NCI-H1436 treated with DMSO at 0.1 percent for 48 hours (cell line): ENCODE data around the gene CORO1C.

Experiments
- DNase-seq: peaks from one replicate; lab custom pipeline; 2025; lab: John Stamatoyannopoulos, UW

CORO1C gene

GRCh38 chr12:108696111-108696995, 35.0 kb downstream of the CORO1C start:
- no peak for DNase-seq

GRCh38 chr12:108694812-108695278, 36.5 kb downstream of the CORO1C start:
- no peak for DNase-seq

DNA sequence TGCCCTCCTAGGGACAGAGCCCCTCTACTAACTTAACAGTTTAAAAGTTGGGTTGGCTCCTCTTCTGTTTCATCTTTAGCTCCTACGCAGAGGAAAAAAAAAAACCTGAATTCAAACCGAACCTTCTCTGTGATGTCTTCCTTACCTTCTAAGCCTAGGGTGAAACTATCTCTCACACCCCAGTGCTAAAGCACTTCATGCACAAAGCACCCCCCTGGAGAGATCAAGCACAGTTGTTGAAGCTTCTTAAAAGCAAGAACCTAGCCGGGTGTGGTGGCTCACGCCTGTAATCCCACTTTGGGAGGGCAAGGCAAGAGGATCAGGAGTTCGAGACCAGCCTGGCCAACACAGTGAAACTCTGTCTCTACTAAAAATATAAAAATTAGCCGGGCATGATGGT, 37.6 kb downstream of the CORO1C start:
- DNase-seq, result no peak

- no peak for DNase-seq
Measured at GRCh38 chr12:108693186-108693730, 38.1 kb downstream of the CORO1C start.

DNA sequence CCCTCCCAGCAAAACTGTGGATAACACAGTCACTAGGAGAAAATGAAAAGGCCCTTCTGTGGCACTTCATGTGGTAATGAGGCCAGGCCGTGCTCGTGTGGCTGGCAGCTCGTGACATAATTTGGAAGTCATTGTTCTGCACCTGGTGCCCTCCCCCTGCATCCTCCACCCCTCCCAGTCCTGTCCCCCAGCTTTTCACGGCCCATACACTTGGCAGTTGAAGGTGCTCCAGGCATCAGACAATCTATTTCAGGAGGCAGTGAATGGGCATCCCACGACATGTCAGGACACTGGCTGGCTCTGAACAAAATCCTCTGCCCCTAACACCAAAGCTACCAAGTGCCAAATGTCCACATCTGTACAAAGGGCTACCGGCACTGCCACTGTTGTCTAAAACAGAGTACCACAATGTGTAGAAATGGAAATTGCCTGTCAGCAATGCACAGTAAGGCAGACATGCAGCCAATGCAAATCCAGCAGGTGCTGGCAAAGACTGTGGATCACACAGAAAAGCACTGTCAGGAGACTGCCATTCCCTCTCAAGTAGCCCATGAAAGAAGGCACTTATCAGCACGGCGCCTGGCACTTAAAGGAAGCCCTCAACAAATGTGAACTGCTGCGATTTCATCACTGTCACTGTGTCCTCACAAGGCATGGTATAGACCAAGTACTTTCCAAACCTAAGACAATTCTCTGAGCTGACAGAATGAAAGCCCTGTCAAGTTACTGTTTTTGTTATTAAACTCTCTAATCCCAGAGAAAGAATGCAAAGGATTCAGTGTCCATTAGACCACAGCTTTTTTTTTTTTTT, 39.1 kb downstream of the CORO1C start:
- peak; percentile 58 for DNase-seq

- DNase-seq, result peak; percentile 48
Measured at GRCh38 chr12:108691175-108691997, 39.9 kb downstream of the CORO1C start.

DNA sequence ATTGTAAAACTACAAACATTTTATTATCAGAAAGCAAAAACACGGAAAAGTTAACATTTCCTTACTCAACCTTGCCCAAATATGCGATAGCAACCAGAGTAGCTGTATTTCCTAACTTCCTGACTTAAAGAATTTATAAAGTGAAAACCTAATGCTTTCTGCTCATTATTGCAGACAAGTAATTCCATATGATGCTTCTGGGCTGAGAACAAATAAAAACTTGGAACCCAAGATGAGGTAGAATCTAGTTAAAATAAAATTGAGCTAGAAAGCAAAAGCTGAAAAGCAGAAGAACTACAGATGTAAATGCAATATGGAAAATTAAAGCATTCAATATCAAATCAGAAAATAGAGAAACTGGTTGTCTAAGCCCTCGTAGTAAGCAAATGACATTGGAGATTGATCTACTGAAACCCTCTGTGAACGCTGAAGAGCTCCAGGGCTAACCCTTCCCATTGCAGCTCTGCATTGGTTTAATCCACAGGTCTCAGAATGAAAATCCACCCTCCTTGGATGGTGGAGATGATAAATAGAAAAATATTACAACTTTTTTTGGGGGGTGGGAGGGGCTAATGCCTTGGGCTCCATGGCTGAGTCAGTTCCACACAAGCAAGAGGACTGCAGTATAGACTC, 40.7 kb downstream of the CORO1C start:
- DNase-seq, result no peak

DNA sequence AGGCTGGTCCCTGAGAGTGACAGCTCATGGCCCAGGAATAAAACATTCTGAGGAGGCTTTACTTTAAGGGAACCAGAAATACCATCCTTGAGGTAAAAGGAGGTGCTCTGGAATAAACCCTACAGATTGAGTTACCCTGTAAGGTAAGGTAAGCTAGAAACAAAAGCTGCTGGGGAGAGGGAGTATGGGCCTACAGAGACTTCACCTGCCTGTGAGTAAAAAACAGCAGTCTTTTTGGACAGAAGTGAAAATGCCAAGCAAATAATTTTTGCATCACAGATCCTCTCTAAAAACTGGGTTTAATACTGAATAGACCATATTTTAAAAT, 41.2 kb downstream of the CORO1C start:
- no peak for DNase-seq

- DNase-seq, result no peak
Measured at GRCh38 chr12:108689314-108690190, 41.8 kb downstream of the CORO1C start.

GRCh38 chr12:108686780-108687179, 44.5 kb downstream of the CORO1C start:
- DNase-seq, result no peak

- no peak for DNase-seq
Measured at GRCh38 chr12:108685469-108686260, 45.7 kb downstream of the CORO1C start.

GRCh38 chr12:108683906-108684556, 47.3 kb downstream of the CORO1C start:
- no peak for DNase-seq

- DNase-seq, result no peak
Measured at GRCh38 chr12:108681317-108681716, 50.0 kb downstream of the CORO1C start.

- DNase-seq, result no peak
Measured at GRCh38 chr12:108679106-108679681, 52.1 kb downstream of the CORO1C start.

GRCh38 chr12:108678104-108678730, 53.1 kb downstream of the CORO1C start:
- no peak for DNase-seq

GRCh38 chr12:108677381-108677780, 53.9 kb downstream of the CORO1C start:
- no peak for DNase-seq

DNA sequence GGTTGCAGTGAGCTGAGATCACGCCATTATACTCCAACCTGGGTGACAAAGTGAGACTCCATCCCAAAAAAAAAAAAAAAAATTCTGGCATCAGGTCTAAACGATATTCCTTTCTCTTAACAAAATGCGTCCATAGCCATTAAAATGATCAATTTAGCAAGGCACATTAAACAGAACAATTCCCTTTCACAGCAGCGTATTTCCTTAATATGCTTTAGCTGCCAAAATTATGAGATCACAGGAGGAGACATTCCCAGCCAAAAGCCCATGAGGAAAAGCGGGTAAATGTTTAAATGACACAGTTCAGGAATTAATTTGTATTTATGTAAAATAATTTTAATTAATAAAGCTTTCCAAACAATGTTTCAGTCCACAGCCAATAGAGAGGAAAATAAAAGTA, 54.6 kb downstream of the CORO1C start:
- no peak for DNase-seq

- DNase-seq, result no peak
Measured at GRCh38 chr12:108675792-108676191, 55.5 kb downstream of the CORO1C start.
